ENCODE data around the gene CHM.
"Not testable (repeated sequence)": the region's sequence is repeated elsewhere in the genome, so short reads cannot be mapped to it uniquely, and the experiment has no call there.

CHM gene

DNA sequence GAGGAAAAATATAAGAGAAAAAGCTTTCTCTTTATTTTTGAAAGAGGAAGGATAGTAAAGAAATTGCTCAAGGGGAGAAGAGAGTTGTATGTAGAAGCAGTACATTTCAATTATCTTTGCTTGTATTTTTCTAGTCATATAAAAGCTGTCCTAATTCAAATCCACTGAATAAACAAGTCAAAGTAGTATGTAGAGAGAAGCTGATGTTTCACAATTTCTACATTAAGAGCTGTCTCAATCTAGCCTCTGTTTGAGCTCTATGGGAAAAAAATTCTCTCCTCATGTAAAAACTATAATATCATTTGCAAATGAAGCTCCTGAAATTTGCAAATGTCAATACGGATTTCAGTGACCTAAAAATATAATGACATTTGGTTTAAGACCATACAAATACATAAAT lies 52.6 kb downstream of the CHM start:
- no peak for DNase-seq

DNA sequence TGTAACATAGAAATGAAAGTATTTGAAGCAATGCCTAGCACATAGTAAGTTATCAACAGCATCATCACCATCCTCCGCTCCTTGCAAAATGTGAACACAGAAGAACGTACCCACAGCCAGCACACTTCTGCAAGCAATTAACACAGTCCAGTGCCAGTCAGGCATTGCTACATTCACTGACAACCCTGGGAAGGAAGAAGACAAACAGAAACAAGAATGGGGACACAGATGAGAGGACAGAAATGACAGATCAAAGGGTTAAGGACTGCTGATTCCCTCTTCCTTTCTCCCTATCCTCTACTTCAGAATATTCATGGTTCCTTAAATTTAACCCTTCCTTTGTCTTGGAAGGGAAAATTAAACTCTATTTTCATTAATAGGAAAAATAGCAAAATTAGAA lies 53.1 kb downstream of the CHM start:
- DNase-seq: no peak

DNA sequence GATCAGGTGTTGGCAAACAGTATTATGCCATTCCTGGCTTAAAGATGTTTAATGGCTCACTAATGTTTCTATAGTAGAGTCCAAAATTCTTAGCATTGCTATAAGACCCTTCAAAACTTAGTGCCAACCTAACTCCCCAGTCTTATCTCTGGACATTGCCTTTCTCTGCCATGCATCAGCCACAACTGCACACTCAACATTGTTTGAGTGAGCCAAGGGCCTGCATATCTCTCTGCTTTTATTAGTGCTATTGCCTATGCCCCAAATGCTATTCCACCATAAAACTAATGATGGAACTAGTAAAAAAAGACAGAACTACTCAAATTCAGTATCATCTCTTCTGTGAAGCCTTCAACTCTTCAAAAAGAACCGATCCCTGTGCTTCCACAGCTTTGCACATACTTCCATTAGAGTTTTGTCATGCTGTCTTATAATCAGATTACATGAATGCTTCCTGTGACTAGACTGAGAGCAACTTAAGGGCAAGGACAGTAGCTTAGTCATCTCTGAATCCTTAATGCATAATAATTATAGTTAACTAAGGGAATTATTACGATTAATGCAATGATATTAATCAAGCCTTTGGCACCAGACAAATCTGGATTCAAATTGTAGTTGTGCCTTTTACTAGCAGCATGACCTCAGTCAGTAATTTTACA lies 53.7 kb downstream of the CHM start:
- no peak for DNase-seq

DNA sequence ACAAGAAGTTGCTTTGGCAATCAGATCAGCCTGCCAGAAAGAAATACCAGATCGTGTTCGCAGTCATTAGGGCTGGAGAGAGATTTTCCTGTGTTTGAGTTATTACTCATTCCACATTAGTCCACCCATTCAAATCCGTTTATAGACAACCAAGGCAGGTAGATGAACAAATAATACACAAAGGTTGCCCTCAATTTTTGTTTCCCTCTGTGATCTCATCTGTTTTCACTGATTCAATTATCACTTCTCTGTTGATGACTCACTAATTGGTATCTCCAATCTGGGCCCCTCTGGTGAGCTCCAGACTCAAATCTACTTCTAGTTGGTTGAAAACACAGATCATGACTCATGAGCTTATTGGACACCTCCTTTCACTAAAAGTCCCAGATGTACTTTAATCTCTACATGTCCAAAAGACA lies 54.5 kb downstream of the CHM start:
- no peak for DNase-seq

DNA sequence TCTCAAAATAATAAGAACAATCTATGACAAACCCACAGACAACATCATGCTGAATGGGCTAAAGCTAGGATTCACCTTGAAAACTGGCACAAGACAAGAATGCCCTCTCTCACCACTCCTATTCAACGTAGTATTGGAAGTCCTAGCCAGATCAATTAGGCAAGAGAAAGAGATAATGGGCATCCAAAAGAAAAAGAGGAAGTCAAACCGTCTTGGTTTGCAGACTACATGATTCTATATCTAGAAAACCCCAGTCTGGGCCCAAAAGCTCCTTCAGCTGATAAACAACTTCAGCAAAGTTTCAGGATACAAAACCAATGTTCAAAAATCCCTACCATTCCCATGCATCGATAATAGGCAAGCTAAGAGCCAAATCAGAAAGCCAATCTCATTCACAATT lies 59.0 kb downstream of the CHM start:
- no peak for DNase-seq

DNA sequence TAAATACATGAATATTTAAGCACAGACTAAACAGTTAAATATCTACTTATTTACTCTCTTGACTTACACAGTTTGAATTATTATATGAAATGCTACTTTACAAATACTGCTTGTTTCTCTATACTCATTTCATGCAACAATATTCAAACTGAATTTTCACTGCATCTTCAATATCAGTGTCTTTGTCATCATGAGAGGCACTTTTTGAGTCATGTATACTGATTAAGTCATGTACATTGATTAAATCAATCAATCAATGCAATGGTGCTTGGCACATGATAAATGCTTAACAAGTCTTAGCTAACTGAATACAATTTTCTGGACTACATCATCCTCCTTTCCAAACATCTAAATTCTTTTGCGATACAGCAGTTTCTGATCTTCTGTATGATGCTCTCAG lies 67.1 kb downstream of the CHM start:
- DNase-seq: no peak

DNA sequence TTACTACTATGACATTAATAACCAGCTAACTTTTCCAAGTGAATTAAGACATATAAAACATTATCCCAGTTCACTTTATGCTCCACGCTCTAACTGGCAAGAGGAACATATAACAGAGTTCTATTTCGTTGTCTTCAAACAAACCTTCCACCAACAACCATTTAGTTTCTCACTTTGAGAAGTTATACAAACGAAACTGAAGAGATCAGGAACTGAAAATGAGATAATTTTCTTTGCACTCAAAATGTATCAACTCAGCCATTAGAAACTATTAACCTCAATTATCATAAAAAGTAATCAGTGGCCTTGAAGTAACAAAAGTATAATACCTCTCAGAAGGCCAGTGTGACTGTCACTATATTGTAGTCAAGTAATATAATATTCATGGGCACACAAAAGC lies 70.1 kb downstream of the CHM start:
- DNase-seq: no peak

DNA sequence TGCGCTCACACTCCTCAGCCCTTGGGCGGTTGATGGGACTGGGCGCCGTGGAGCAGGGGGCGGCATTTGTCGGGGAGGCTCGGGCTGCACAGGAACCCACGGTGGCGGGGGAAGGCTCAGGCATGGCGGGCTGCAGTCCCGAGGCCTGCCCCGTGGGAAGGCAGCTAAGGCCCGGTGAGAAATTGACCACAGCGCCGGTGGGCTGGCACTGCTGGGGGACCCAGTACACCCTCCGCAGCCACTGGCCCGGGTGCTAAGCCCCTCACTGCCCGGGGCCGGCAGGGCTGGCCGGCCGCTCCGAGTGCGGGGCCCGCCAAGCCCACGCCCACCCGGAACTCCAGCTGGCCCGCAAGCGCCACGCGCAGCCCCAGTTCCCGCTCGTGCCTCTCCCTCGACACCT lies 75.0 kb downstream of the CHM start:
- not testable (repeated sequence) for DNase-seq

DNA sequence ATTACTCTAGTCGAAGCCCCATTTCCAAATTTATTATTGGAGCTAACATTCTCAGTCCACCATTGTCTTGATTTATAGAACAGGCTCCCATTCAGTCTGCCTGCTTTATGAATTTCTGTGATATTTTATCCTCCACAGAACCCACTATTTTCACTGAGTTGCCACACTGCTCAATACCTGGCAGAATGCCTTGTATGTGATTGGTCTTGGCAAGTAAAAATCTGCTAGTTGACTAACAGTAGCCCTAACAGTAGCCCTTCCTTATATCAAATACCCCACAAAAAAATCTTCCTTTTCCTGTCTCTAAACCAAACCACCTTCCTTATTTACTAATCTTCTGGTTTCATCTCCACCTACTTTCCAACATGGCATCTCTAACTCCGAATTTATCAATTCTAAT lies 82.6 kb downstream of the CHM start:
- DNase-seq: no peak

DNA sequence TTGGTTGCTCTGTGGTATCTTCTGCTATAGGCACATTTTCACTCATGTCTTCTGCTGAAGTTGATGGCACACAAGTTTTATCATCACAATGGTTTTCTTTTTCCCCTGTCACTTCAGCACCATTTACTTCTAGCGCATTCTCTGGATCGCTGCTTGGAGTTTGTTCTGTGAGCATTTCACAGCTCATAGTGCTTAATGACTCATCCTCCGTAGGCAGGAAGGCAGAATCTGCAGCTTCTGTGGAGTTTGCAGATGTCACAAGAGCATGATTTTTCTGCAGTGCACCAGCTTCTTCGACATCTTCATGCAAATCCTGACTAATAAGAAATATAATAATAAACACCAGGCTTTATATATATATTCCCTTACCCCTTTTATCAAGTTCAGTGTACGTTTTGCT lies 83.6 kb downstream of the CHM start:
- DNase-seq: no peak

DNA sequence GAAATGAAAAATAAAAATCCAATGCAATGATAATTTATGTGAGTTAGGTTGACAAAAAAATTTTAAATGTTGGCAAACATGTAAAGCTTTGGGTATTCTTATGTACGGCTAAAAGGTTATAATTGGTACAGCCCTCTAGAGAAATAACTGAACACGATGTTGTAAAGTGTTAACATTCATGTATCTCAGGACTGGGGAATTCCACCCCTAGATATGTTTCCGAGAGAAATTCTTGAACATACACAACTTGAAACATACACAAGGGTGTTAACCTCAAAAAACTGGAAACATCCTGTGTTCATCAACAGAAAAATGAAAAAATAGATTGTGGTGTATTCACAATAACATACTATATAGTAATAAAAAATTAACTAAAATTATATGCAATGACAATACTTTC lies 91.8 kb downstream of the CHM start:
- no peak for DNase-seq

DNA sequence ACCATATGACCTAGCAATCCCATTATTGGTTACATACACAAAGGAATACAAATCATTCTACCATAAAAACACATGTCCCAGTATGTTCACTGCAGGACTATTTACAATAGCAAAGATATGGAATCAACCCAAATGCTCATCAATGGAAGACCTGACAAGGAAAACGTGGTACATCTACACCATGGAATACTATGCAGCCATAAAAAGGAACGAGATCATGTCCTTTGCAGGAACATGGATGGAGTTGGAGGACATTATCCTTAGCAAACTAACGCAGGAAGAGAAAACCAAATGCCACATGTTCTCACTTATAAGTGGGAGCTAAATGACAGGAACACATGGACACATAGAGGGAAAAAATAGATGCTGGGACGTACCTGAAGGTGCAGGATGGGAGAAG lies 102.6 kb downstream of the CHM start:
- DNase-seq: not testable (repeated sequence)

DNA sequence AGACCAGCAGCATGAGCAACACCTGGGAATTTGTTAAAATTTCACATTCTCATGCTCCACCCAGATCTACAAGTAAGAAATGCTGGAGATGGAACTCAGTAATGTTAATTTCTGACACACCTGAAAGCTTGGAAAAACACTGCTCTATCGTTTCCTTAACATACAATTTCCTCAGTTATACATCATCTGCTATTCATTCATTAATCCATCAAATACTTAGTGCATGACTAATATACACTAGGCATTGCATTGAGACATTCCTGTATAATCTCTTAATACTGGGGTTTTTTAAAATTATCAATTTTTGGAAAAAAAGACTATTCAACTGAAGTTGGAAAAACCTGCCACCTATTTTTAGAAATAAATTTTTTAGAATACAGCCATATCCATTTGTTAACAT lies 106.1 kb downstream of the CHM start:
- DNase-seq: no peak

DNA sequence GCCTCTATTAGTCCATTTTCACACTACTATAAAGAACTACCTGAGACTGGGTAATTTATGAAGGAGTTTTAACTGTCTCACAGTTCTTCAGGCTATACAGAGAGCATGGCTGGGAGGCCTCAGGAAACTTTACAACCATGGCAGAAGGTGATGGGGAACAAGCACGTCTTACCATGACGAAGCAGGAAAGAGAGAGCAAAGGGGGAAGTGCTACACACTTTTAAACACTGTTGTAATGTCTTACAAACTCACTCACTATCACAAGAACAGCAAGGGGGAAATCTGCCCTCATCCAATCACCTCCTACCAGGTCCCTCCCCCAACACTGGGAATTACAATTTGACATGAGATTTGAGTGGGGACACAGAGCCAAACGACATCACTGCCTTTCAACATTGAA lies 107.4 kb downstream of the CHM start:
- DNase-seq: not testable (repeated sequence)

DNA sequence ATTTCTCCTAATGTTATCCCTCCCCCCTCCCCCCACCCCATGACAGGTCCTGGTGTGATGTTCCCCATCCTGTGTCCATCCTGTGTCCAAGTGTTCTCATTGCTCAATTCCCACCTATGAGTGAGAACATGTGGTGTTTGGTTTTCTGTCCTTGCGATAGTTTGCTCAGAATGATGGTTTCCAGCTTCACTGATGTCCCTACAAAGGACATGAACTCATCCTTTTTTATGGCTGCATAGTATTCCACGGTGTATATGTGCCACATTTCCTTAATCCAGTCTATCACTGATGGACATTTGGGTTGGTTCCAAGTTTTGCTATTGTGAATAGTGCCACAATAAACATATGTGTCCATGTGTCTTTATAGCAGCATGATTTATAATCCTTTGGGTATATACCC lies 113.0 kb downstream of the CHM start:
- DNase-seq: not testable (repeated sequence)

DNA sequence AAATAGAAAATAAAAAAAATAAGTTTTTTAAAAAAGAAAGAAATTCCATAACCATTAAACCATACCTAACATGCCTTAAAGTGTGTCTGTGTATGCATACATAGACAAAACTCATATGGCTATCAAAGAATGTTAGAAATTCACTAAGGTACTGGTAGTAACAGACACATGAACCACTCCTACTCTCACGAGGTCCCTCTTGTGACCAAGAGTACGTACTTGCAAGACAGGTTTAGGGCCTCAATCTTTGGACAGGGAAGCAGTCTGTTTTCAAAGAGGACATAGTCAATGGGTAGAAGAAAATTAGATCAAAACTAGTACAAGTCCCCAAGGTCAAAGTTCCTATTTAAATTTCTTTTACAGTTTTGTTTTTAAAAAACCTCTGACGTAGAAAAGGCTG lies 117.3 kb downstream of the CHM start:
- DNase-seq: no peak

DNA sequence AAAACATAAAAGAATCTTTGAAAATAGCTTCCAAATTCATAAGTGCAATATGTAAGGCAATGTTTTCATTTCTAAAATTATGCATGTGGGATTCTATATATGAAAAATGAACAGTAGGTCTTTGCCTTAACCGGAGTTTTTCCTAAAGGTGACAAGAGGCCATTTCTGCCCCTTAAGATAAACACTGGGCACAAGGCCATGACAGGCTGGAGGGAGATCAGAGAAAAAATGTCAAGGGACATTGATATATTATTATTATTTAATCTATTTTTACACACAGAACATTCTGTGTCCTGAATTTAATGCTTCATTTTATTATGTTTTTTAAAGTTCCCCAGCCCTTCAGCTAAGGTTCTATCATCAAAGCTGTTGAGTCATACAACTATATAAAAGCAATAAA lies 118.8 kb downstream of the CHM start:
- no peak for DNase-seq

DNA sequence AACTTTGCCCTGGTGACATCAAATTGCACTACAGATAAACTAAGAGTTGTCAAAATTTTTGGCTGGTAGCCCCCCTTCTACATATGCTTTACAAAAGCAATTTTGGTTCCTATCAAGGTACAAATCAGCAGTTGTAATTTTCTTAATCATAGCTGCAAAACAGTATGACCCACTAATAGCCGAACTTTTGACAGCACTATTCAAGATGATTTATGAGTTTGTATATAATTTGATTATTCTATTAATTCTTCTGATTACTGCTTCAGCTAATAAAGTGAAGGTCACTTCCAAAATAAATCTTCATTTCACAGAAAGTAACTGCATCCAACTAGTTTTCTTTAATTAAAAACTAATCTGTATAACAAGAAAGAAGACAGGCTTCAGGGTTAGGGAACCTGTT lies 119.6 kb downstream of the CHM start:
- no peak for DNase-seq

DNA sequence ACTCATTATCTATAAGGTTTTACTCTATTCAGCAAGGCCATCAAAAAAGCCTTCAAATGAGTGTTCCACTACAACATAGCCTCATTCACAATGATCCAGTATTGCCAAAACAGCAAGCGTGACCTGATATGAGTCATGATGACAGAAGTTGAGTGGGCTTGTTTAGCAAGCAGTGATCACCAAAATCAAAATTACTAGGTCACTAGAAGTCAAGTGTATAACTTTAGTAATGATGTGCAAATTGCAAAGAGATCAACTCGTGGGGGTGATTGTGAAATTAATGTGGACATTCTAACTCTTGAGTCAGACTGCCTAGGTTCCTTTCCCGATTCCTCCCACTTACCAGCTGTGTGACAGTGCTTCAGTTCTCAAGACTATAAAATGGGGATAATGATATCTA lies 124.5 kb downstream of the CHM start:
- DNase-seq: no peak

DNA sequence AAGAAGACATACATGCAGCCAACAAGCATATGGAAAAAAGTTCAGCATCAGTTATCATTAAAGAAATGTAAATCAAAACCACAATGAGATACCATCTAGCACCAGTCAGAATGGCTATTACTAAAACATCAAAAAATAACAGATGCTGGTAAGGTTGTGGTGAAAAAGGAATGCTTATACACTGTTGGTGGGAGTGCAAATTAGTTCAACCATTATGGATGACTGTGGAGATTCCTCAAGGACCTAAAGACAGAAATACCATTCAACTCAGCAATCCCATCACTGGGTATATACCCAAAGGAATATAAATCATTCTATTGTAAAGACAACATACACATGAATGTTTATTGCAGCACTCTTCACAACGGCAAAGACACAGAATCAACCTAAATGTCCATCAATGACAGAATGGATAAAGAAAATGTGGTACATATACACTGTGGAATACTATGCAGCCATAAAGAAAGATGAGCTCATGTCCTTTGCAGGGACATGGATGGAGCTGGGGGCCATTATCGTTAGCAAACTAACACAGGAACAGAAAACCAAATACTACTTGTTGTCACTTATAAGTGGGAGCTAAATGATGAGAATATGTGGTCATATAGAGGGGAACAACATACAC lies 130.6 kb downstream of the CHM start:
- DNase-seq: not testable (repeated sequence)

DNA sequence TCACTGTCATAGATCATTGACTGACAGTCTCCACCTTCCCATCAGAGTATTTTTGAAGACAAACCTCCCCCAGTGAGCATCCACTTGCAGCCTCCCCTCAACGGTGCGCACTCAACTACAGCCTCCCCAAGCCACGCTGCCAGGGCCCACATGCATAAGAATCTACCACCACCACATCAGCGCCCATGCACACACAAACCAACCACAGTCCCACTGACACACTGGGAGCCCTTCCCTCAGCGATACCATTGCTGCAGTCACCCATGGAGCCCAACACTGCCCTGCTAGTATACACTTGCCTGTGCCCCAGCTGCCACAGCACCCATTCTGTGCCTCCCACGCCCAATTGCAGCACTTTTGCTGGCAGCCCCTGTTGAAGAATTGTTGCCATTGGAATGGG lies 132.9 kb downstream of the CHM start:
- no peak for DNase-seq

DNA sequence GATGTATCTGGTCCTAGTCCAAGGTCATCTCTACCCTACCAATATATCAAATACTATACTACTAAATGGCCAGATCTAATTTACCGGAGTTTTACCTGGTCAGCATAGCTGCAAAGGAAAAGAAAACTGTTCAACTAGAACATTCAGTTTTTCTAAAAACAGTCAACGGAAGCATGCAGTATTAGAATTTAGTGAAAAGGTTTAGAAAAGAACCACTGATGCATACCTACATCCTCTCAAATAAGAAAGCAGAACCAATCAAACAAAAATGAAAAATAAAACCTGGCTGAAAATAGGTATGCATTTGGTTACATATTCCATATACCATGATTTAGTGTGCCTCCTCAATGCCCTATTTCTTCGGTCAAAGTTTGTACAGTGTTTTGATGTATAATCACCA lies 140.0 kb downstream of the CHM start:
- no peak for DNase-seq

DNA sequence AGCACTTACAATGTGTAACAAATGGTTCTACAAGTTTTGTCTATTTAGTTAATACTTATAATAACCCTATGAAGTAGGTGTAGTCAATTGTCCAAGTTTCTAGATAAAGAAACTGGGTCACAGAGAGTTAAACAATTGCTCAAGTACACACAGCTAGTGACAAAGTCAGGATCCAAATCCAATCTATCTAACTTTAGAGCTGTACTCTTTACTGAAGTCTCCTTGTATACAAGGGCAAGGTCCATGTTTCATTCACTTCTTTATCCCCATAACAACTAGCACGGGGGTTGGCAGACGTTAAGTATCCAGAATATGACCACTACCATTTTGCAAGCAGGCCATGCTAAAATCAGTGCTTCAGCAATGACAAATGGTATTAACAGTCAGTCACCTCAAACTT lies 141.0 kb downstream of the CHM start:
- no peak for DNase-seq

DNA sequence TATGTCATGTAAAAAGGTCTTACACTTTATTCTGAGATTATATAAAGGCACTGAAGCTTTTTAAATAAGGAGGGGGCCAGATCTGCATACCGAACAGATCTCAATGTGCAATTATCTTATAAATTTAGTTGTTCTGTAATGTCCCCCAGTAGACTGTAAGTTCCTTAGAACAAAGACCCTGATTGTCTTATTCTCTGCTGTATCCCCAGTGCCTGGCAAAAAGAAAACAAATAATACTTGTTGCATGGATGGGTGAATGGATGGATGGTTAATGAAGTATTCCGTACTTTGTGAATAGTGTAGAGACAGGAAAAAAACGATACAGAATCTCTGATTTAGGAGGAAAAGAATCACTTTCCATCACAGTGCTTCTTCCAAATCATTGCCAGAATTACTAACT lies 141.5 kb downstream of the CHM start:
- no peak for DNase-seq
